HG03196 (cell line): ENCODE data around the gene PLPP3.

Experiments
- ATAC-seq: cut with Tn5 transposase; IDR thresholded peaks from one replicate; pipeline ENCODE4 v1.9.1; 2021; ENCODE audit not compliant: unreplicated experiment

PLPP3 gene

GRCh38 chr1:56548571-56548970 lies 30.8 kb downstream of the PLPP3 start:
- no peak for ATAC-seq

GRCh38 chr1:56547977-56548376 lies 31.4 kb downstream of the PLPP3 start:
- no peak for ATAC-seq

GRCh38 chr1:56547473-56547872 lies 31.9 kb downstream of the PLPP3 start:
- ATAC-seq, result no peak

GRCh38 chr1:56545711-56546110 lies 33.7 kb downstream of the PLPP3 start:
- no peak for ATAC-seq

GRCh38 chr1:56543783-56544612 lies 35.4 kb downstream of the PLPP3 start:
- no peak for ATAC-seq

- no peak for ATAC-seq
These were observed 36.7 kb downstream of the PLPP3 start for GRCh38 chr1:56542651-56543050.

GRCh38 chr1:56541408-56541807 lies 38.0 kb downstream of the PLPP3 start:
- no peak for ATAC-seq

- ATAC-seq, result no peak
These were observed 38.9 kb downstream of the PLPP3 start for GRCh38 chr1:56540467-56540866.

- no peak for ATAC-seq
These were observed 39.8 kb downstream of the PLPP3 start for GRCh38 chr1:56539520-56539931.

GRCh38 chr1:56538532-56538931 lies 40.8 kb downstream of the PLPP3 start:
- no peak for ATAC-seq

- no peak for ATAC-seq
These were observed 41.7 kb downstream of the PLPP3 start for GRCh38 chr1:56537660-56538059.

GRCh38 chr1:56535939-56536338 lies 43.4 kb downstream of the PLPP3 start:
- no peak for ATAC-seq

- ATAC-seq, result no peak
These were observed 44.0 kb downstream of the PLPP3 start for GRCh38 chr1:56535362-56535761.

GRCh38 chr1:56534130-56534651 lies 45.2 kb downstream of the PLPP3 start:
- no peak for ATAC-seq

- no peak for ATAC-seq
These were observed 45.7 kb downstream of the PLPP3 start for GRCh38 chr1:56533621-56534020.

GRCh38 chr1:56533197-56533596 lies 46.2 kb downstream of the PLPP3 start:
- no peak for ATAC-seq

GRCh38 chr1:56532350-56532683 lies 47.0 kb downstream of the PLPP3 start:
- ATAC-seq, result no peak

GRCh38 chr1:56531624-56532349 lies 47.6 kb downstream of the PLPP3 start:
- no peak for ATAC-seq

GRCh38 chr1:56529801-56530200 lies 49.6 kb downstream of the PLPP3 start:
- no peak for ATAC-seq

GRCh38 chr1:56527548-56528302 lies 51.6 kb downstream of the PLPP3 start:
- ATAC-seq, result no peak

GRCh38 chr1:56526571-56527174 lies 52.7 kb downstream of the PLPP3 start:
- ATAC-seq, result peak; percentile 76
